Measurements from ENCODE around the gene APBA2. TPM values are rescaled to one million over a fixed set of nuclear protein-coding genes. Genes with fewer than 3 reads are reported as not detected.

The APBA2 gene
- total RNA-seq, 4 donors from 2014 or later, result 3.3 to 5.4 (median 4.5) TPM

- WGBS, 2 donors, result 87% methylated on average over 10 of the region's 10 CpGs
- TF ChIP-seq EP300 (IDR thresholded peaks at IDR 0.05) (no peak), CTCF (IDR thresholded peaks at IDR 0.05) (no peak), POLR2A (IDR thresholded peaks at IDR 0.05) (no peak)
These were observed 258.3 kb downstream of the APBA2 start for GRCh38 chr15:29143909-29144635.

GRCh38 chr15:29149738-29150075 is 263.9 kb downstream of the APBA2 start:
- WGBS, 2 donors, result 90% methylated on average over 18 of the region's 18 CpGs
- no peak for DNase-seq (ENCODE audit: low spot score in 2 of 2)
- Histone ChIP-seq H3K27me3 (no peaks in the 10 kb centered on the region), H3K27ac (no peak overlapping the region), H3K4me1 (no peaks in the 10 kb centered on the region), H3K4me3 (no peak overlapping the region), H3K9me3 (peaks cover 0 to 8% (median 0%) of the 10 kb centered on the region in 4 donors), H3K36me3 (no peaks in the 10 kb centered on the region)
- TF ChIP-seq EP300 (IDR thresholded peaks at IDR 0.05) (no peak), POLR2A (IDR thresholded peaks at IDR 0.05) (no peak), CTCF (IDR thresholded peaks at IDR 0.05) (no peak)

More at GRCh38 chr15:29143909-29144635, 258.3 kb downstream of the APBA2 start:
- no peaks in the 10 kb centered on the region for H3K36me3 ChIP-seq
- H3K4me3 ChIP-seq, result no peak overlapping the region
- no peaks in the 10 kb centered on the region for H3K9me3 ChIP-seq
- DNase-seq (ENCODE audit: low spot score in 2 of 2), result no peak
- H3K27ac ChIP-seq, result no peak overlapping the region
- H3K27me3 ChIP-seq, result no peaks in the 10 kb centered on the region
- H3K4me1 ChIP-seq, result peaks cover 0 to 14% (median 3%) of the 10 kb centered on the region in 4 donors

- WGBS, 2 donors, result 65 to 68% methylated on average over 15 of the region's 15 CpGs
- no peak for TF ChIP-seq POLR2A (IDR thresholded peaks at IDR 0.05)
- TF ChIP-seq EP300 (IDR thresholded peaks at IDR 0.05), result no peak
- no peak for TF ChIP-seq CTCF (IDR thresholded peaks at IDR 0.05)
These were observed 265.0 kb downstream of the APBA2 start for GRCh38 chr15:29150515-29151483.

GRCh38 chr15:29151484-29151857 is 265.7 kb downstream of the APBA2 start:
- no peaks in the 10 kb centered on the region for H3K4me1 ChIP-seq
- H3K4me3 ChIP-seq, result no peak overlapping the region
- no peak for DNase-seq (ENCODE audit: low spot score in 2 of 2)
- peaks cover 0 to 8% (median 0%) of the 10 kb centered on the region in 4 donors for H3K9me3 ChIP-seq
- H3K27me3 ChIP-seq, result no peaks in the 10 kb centered on the region
- TF ChIP-seq EP300 (IDR thresholded peaks at IDR 0.05) (no peak), POLR2A (IDR thresholded peaks at IDR 0.05) (no peak), CTCF (IDR thresholded peaks at IDR 0.05) (no peak)
- H3K36me3 ChIP-seq, result no peaks in the 10 kb centered on the region
- 93 to 95% methylated on average over 14 of the region's 14 CpGs for WGBS, 2 donors
- no peak overlapping the region for H3K27ac ChIP-seq

More at GRCh38 chr15:29150515-29151483, 265.0 kb downstream of the APBA2 start:
- no peak for DNase-seq (ENCODE audit: low spot score in 2 of 2)
- no peaks in the 10 kb centered on the region for H3K4me1 ChIP-seq
- peaks cover 0 to 8% (median 0%) of the 10 kb centered on the region in 4 donors for H3K9me3 ChIP-seq
- no peak overlapping the region for H3K4me3 ChIP-seq
- no peaks in the 10 kb centered on the region for H3K36me3 ChIP-seq
- H3K27me3 ChIP-seq, result no peaks in the 10 kb centered on the region
- no peak overlapping the region for H3K27ac ChIP-seq

- Histone ChIP-seq H3K9me3 (peaks cover 0 to 22% (median 0%) of the 10 kb centered on the region in 4 donors), H3K36me3 (no peaks in the 10 kb centered on the region), H3K4me3 (no peak overlapping the region), H3K27me3 (no peaks in the 10 kb centered on the region), H3K4me1 (no peaks in the 10 kb centered on the region), H3K27ac (no peak overlapping the region)
- TF ChIP-seq EP300 (IDR thresholded peaks at IDR 0.05) (no peak), POLR2A (IDR thresholded peaks at IDR 0.05) (no peak), CTCF (IDR thresholded peaks at IDR 0.05) (no peak)
- DNase-seq (ENCODE audit: low spot score in 2 of 2), result no peak
- WGBS, 2 donors, result 88 to 89% methylated on average over 14 of the region's 14 CpGs
These were observed 270.7 kb downstream of the APBA2 start for GRCh38 chr15:29156521-29156920.

Measured in tibial nerve (tissue), 4 donors.